ENCODE results near the gene CITED1. TPM values are rescaled to one million over a fixed set of nuclear protein-coding genes. Genes with fewer than 3 reads are reported as not detected.

The CITED1 gene
- total RNA-seq, 2 donors from 2014 or later, result not detected

- Histone ChIP-seq H3K36me3 (replicated peaks in 1 of 2; ENCODE audit: insufficient read depth in 1 of 2, low read depth in 2 of 2) (no peaks in the 10 kb centered on the region), H3K27me3 (no peaks in the 10 kb centered on the region), H3K27ac (no peak overlapping the region), H3K4me1 (peaks cover 24% of the 10 kb centered on the region), H3K4me3 (peak overlapping the region; percentile 24 to 25), H3K9me3 (no peaks in the 10 kb centered on the region)
- ATAC-seq (peak; percentile 75), DNase-seq (peak; percentile 59 to 77 (median 60))
- 4 to 5% methylated on average over 13 to 43 of the region's 56 CpGs for WGBS, 2 donors
- intact Hi-C loops (cut with DNase I), result no loop called here
- peak in 1 of 3 donors; percentile 12 for TF ChIP-seq POLR2A (IDR thresholded peaks at IDR 0.05)
- no peak for TF ChIP-seq CTCF (IDR thresholded peaks at IDR 0.05)
These were observed 1.3 kb upstream of the CITED1 start for GRCh38 chrX:72306851-72307645.

- DNase-seq, result peak in 2 of 4 donors; percentile 12 to 26
- Histone ChIP-seq H3K27me3 (no peaks in the 10 kb centered on the region), H3K9me3 (no peaks in the 10 kb centered on the region), H3K36me3 (replicated peaks in 1 of 2; ENCODE audit: insufficient read depth in 1 of 2, low read depth in 2 of 2) (no peaks in the 10 kb centered on the region), H3K27ac (no peak overlapping the region), H3K4me1 (peaks cover 24% of the 10 kb centered on the region), H3K4me3 (peak overlapping the region; percentile 24 to 25)
- peak; percentile 12 for ATAC-seq
- WGBS, 2 donors, result 1% methylated on average over 54 of the region's 92 CpGs; no CpG with 5 or more reads in 1 of the 2 donors
- intact Hi-C loops (cut with DNase I), result no loop called here
- TF ChIP-seq CTCF (IDR thresholded peaks at IDR 0.05), result no peak
- no peak for TF ChIP-seq POLR2A (IDR thresholded peaks at IDR 0.05)
These were observed 529 bp upstream of the CITED1 start for GRCh38 chrX:72306085-72306801.

GRCh38 chrX:72304877-72305276 is 837 bp downstream of the CITED1 start:
- intact Hi-C loops (cut with DNase I), result no loop called here

GRCh38 chrX:72301781-72302180 is 3.9 kb downstream of the CITED1 start:
- TF ChIP-seq CTCF (IDR thresholded peaks at IDR 0.05) (no peak), POLR2A (IDR thresholded peaks at IDR 0.05) (no peak)
- H3K4me1 ChIP-seq, result peaks cover 12% of the 10 kb centered on the region
- no peak overlapping the region for H3K4me3 ChIP-seq
- no peak overlapping the region for H3K27ac ChIP-seq
- H3K9me3 ChIP-seq, result no peaks in the 10 kb centered on the region
- WGBS, 2 donors, result 90 to 91% methylated on average over 4 to 8 of the region's 9 CpGs
- no peaks in the 10 kb centered on the region for H3K27me3 ChIP-seq
- intact Hi-C loops (cut with DNase I), result no loop called here
- ATAC-seq (no peak), DNase-seq (no peak)
- H3K36me3 ChIP-seq (replicated peaks in 1 of 2; ENCODE audit: insufficient read depth in 1 of 2, low read depth in 2 of 2), result no peaks in the 10 kb centered on the region

More at GRCh38 chrX:72304877-72305276, 837 bp downstream of the CITED1 start:
- 13 to 51% methylated on average over 3 to 9 of the region's 26 CpGs for WGBS, 2 donors
- Histone ChIP-seq H3K27me3 (no peaks in the 10 kb centered on the region), H3K27ac (no peak overlapping the region), H3K36me3 (replicated peaks in 1 of 2; ENCODE audit: insufficient read depth in 1 of 2, low read depth in 2 of 2) (no peaks in the 10 kb centered on the region), H3K4me1 (peaks cover 24% of the 10 kb centered on the region), H3K9me3 (no peaks in the 10 kb centered on the region), H3K4me3 (no peak overlapping the region)
- ATAC-seq (no peak), DNase-seq (no peak)
- TF ChIP-seq POLR2A (IDR thresholded peaks at IDR 0.05), result no peak
- no peak for TF ChIP-seq CTCF (IDR thresholded peaks at IDR 0.05)
